Smooth muscle cell (in vitro differentiated cells): ENCODE data around the gene A2M. TPM values are rescaled to one million over a fixed set of nuclear protein-coding genes. Genes with fewer than 3 reads are reported as not detected.

ENCODE experiments used
- DNase-seq: peaks from one replicate; lab custom pipeline; 2025; ENCODE audit not compliant: unreplicated experiment; lab: John Stamatoyannopoulos, UW
- H2AFZ ChIP-seq: fragments of 200-600 bp; sonication (generic); 2 replicates; pipeline ENCODE4 v1.6.0; 2016; ENCODE audit warnings: antibody characterized with exemption, low read depth, mild to moderate bottlenecking
- H3F3A ChIP-seq: fragments of 200-600 bp; sonication (generic); 2 replicates; pipeline ENCODE4 v1.6.0; 2017; ENCODE audit warnings: antibody characterized with exemption, low read depth
- H3K27ac ChIP-seq: fragments of 200-600 bp; sonication (generic); 2 replicates; pipeline ENCODE4 v1.5.1; 2016; ENCODE audit warnings: low read depth, mild to moderate bottlenecking
- H3K27me3 ChIP-seq: fragments of 200-600 bp; sonication (generic); 2 replicates; pipeline ENCODE4 v1.6.1; 2016; ENCODE audit warnings: low read depth, mild to moderate bottlenecking
- H3K36me3 ChIP-seq: fragments of 200-600 bp; sonication (generic); 2 replicates; pipeline ENCODE4 v1.5.1; 2016; ENCODE audit warnings: low read depth
- H3K4me1 ChIP-seq: fragments of 200-600 bp; sonication (generic); 2 replicates; pipeline ENCODE4 v1.5.1; 2016; ENCODE audit warnings: low read depth
- H3K4me2 ChIP-seq: fragments of 200-600 bp; sonication (generic); 2 replicates; pipeline ENCODE4 v1.6.0; 2016; ENCODE audit warnings: mild to moderate bottlenecking
- H3K4me3 ChIP-seq: fragments of 200-600 bp; sonication (generic); 2 replicates; pipeline ENCODE4 v1.5.1; 2016; ENCODE audit warnings: mild to moderate bottlenecking
- H3K79me2 ChIP-seq: fragments of 200-600 bp; sonication (generic); 2 replicates; pipeline ENCODE4 v1.6.0; 2016; ENCODE audit warnings: low read depth, mild to moderate bottlenecking
- H3K9ac ChIP-seq: fragments of 200-600 bp; sonication (generic); 2 replicates; pipeline ENCODE4 v1.6.0; 2016; ENCODE audit warnings: low read depth
- H3K9me3 ChIP-seq: fragments of 200-600 bp; sonication (generic); replicated peaks from 2 replicates; pipeline ENCODE4 v1.5.1; 2016; ENCODE audit warnings: low read depth
- H4K20me1 ChIP-seq: fragments of 200-600 bp; sonication (generic); 2 replicates; pipeline ENCODE4 v1.6.0; 2016; ENCODE audit warnings: low read depth
- WGBS: methylation state at CpG from one replicate; pipeline ENCODE4 v1.1.7; 2016; ENCODE audit warnings: low lambda C conversion rate; 5-methylcytosine and 5-hydroxymethylcytosine counted together
- polyA plus RNA-seq: library from polyadenylated mRNA; unstranded; fragments of >200 nt; fragmentation: Nextera tagmentation; extraction: Ambion mirVana; gene quantifications from 2 replicates; pipeline ENCODE4 v1.2.1, GENCODE V29; 2016
- total RNA-seq: library from RNA; depleted of rRNA; stranded (reverse); fragments of >200 nt; gene quantifications from 2 replicates; pipeline ENCODE4 v1.2.3, GENCODE V29; 2014
- TF ChIP-seq, protein P1 (sequence below): fragments of 200-600 bp; sonication (generic); IDR thresholded peaks from 2 replicates; pipeline ENCODE4 v1.5.1; 2017; ENCODE audit warnings: borderline replicate concordance, mild to moderate bottlenecking, antibody characterized with exemption; ENCODE audit not compliant: insufficient read depth, poor library complexity, severe bottlenecking

Gene A2M
- total and polyA plus RNA-seq, 2 experiments from 2014 or later = 72.8 to 108 TPM

DNA sequence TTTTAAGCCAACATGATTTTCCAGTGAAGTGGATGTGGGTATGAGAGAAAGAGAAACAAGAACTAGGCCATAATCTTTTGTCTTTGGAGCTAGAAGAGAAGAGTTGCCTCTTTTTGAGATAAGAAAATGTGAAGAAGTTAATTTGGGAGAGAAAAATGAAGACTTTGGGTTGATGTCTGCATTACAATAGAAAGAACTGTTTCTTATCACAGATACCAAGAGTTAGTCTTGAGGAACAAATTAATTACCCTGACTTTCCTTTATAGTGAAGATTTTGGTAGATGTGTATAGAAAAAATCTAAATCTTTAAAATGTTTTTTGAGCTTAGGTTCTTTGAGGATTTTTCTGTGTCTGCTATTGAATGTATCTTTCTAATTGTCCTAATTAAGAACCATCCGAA lies 4.2 kb downstream of the A2M start:
- Histone ChIP-seq H2AFZ (no peak overlapping the region), H3K36me3 (no peaks in the 10 kb centered on the region), H3K27me3 (no peaks in the 10 kb centered on the region), H3K4me2 (no peak overlapping the region), H3K9me3 (no peaks in the 10 kb centered on the region), H4K20me1 (no peaks in the 10 kb centered on the region), H3K27ac (no peak overlapping the region), H3K79me2 (no peaks in the 10 kb centered on the region), H3F3A (peaks cover 7% of the 10 kb centered on the region), H3K4me1 (peaks cover 7% of the 10 kb centered on the region), H3K9ac (no peak overlapping the region), H3K4me3 (no peak overlapping the region)
- WGBS = 81% methylated on average over 1 of the region's 1 CpG
- TF ChIP-seq, protein P1, sequence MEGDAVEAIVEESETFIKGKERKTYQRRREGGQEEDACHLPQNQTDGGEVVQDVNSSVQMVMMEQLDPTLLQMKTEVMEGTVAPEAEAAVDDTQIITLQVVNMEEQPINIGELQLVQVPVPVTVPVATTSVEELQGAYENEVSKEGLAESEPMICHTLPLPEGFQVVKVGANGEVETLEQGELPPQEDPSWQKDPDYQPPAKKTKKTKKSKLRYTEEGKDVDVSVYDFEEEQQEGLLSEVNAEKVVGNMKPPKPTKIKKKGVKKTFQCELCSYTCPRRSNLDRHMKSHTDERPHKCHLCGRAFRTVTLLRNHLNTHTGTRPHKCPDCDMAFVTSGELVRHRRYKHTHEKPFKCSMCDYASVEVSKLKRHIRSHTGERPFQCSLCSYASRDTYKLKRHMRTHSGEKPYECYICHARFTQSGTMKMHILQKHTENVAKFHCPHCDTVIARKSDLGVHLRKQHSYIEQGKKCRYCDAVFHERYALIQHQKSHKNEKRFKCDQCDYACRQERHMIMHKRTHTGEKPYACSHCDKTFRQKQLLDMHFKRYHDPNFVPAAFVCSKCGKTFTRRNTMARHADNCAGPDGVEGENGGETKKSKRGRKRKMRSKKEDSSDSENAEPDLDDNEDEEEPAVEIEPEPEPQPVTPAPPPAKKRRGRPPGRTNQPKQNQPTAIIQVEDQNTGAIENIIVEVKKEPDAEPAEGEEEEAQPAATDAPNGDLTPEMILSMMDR = no peak
- DNase-seq = no peak

DNA sequence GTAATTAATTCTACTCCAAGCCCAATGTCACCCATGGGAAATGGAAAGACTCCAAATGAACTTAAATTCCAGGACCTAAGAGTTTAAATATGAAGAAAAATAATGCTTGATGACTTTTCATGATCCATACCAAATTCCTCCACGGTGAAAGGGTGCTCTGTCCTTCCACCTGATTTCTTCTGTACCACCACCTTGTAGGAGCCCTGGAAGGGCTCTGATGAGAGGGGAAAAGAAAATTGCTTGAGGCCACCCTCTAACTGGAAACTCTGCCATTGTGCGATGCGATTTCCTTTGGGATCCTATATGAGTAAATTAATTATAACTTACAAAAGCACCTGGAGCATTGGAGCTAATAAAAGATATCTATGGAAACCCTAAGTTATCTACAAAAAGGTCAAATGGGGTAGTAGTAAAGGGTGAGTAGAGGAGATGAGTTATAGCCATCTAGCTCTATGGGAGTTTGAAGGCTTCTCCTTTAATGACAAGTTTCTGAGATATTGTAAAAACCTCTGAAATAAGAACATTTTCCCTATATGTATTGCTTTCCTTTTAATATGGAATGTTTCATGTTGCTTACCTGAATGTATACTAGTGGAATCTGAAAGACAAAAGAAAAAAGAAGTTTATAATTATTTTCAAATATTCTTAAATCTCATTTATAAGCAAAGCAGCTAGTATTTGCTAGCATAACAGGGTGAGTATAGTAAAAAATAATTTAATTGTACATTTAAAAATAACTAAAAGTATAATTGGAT lies 5.8 kb downstream of the A2M start:
- Histone ChIP-seq H3F3A (no peaks in the 10 kb centered on the region), H4K20me1 (no peaks in the 10 kb centered on the region), H3K4me3 (no peak overlapping the region), H3K27ac (no peak overlapping the region), H3K27me3 (no peaks in the 10 kb centered on the region), H3K36me3 (no peaks in the 10 kb centered on the region), H3K4me2 (no peak overlapping the region), H3K9me3 (no peaks in the 10 kb centered on the region), H2AFZ (no peak overlapping the region), H3K9ac (no peak overlapping the region), H3K79me2 (no peaks in the 10 kb centered on the region), H3K4me1 (no peaks in the 10 kb centered on the region)
- DNase-seq = no peak
- TF ChIP-seq, protein P1 = no peak
- WGBS = 92% methylated on average over 3 of the region's 3 CpGs

DNA sequence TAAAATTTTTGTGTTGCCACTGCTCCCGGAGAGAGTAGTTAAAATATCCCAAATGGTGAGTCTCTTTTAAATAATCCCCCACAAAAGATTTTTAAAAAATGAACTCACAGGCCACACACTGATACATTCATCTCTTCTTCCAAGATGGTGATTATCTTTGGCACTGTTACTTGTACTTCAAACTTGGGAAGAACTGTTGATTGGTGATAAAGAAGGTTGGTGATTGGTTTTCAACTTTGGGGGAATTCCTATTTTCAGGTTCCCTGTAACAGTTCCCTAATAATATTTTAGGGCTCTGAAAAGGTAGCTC lies 6.6 kb downstream of the A2M start:
- Histone ChIP-seq H3K36me3 (no peaks in the 10 kb centered on the region), H3K4me1 (no peaks in the 10 kb centered on the region), H3F3A (no peaks in the 10 kb centered on the region), H3K79me2 (no peaks in the 10 kb centered on the region), H3K4me3 (no peak overlapping the region), H3K9me3 (no peaks in the 10 kb centered on the region), H3K27ac (no peak overlapping the region), H3K9ac (no peak overlapping the region), H2AFZ (no peak overlapping the region), H4K20me1 (no peaks in the 10 kb centered on the region), H3K4me2 (no peak overlapping the region), H3K27me3 (no peaks in the 10 kb centered on the region)
- TF ChIP-seq, protein P1 = no peak
- WGBS = 74% methylated on average over 1 of the region's 1 CpG
- no peak for DNase-seq

DNA sequence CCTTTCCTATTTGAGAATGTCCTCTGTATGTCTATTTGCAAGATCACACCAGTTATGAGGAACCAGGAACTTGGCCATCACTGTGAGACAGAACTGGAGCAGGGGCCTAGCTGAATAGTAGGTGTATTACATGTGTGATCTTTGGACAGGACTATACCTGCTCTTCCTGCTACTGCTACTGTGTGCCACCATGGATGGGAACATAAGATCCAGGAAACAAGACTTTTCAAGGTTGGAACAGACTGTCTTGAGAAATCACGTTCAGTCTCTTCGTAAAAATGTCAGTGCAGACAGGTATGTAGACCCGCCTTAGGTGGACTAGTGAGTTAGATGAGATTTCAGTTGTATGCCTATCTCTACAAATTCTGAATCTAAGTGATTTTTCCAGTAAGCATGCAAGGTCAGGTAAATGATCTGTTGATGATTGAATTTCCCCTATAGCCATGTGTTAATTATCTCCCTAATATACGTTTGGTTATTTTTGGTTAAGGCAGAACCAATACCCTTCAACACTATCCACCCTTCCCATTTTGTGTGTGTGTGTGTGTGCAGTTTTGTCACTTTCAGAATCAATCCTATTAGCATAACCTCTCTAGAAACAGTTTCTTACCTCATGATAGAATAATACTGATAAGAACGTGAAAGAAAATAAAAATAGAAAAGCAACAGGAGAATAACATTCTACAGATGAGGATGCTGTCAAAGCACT lies 7.1 kb downstream of the A2M start:
- TF ChIP-seq, protein P1 = no peak
- H2AFZ ChIP-seq = no peak overlapping the region
- no peaks in the 10 kb centered on the region for H3K9me3 ChIP-seq
- 85% methylated on average over 5 of the region's 5 CpGs for WGBS
- no peak for DNase-seq
- H3K79me2 ChIP-seq = no peaks in the 10 kb centered on the region
- H3K4me1 ChIP-seq = no peaks in the 10 kb centered on the region
- H3F3A ChIP-seq = no peaks in the 10 kb centered on the region
- no peak overlapping the region for H3K4me3 ChIP-seq
- no peaks in the 10 kb centered on the region for H4K20me1 ChIP-seq
- no peaks in the 10 kb centered on the region for H3K27me3 ChIP-seq
- no peaks in the 10 kb centered on the region for H3K36me3 ChIP-seq
- no peak overlapping the region for H3K4me2 ChIP-seq
- no peak overlapping the region for H3K9ac ChIP-seq
- H3K27ac ChIP-seq = no peak overlapping the region
